ENCODE results near the gene FAM90A26. TPM values are rescaled to one million over a fixed set of nuclear protein-coding genes. Genes with fewer than 3 reads are reported as not detected.
"Not testable (repeated sequence)": the region's sequence is repeated elsewhere in the genome, so short reads cannot be mapped to it uniquely, and the experiment has no call there.

FAM90A26 gene
- polyA plus RNA-seq, 1 experiment, result not detected

DNA sequence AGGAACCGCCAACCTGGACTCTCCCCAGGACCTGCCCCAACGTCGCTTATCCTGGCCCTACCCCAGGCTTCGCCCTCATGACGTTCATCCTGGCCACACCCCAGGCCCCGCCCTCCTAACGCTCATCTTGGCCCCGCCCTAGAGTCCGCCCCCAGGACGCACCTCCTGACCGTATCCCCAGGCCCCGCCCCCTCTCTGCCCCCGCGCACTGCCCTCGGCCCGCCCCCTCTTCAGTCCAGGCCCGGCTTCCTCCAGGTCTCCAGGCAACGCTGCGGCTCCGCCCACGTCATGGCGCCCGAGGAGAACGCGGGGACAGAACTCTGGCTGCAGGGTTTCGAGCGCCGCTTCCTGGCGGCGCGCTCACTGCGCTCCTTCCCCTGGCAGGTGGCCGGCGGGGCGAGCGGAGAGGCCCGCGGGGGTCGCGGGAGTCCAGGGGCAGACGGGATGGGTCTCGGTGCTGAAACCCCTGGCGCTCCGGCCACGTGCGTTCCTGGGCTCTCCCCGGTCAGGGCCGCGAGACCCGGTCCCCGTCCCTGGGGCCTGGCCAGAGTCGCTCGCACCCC lies 17.1 kb upstream of the FAM90A26 start:
- Histone ChIP-seq H3K4me3 (ENCODE audit: low read depth, low read length) (peak overlapping the region; percentile 66), H3K27ac (ENCODE audit: low read depth, low read length) (peak overlapping the region; percentile 91)
- POLR2A ChIA-PET, result interaction anchor here (1.8 kb wide), 1 partner anchor 13 kb away, joined by 3 read pairs; no protein-coding TSS in a partner anchor
- H3K27me3 ChIP-seq (ENCODE audit: control insufficient read depth, insufficient read depth, low read length); H3K9me3 ChIP-seq (ENCODE audit: control insufficient read depth, insufficient read depth, low read length); CTCF ChIA-PET: not testable (repeated sequence)
- peak; percentile 98 for DNase-seq (ENCODE audit: low read depth, low spot score)
- 0 out of 2 replicates have a peak, but pooled peaks have one; percentile 12 for TF ChIP-seq CTCF (IDR thresholded peaks at IDR 0.05; ENCODE audit: low read depth, low read length)

DNA sequence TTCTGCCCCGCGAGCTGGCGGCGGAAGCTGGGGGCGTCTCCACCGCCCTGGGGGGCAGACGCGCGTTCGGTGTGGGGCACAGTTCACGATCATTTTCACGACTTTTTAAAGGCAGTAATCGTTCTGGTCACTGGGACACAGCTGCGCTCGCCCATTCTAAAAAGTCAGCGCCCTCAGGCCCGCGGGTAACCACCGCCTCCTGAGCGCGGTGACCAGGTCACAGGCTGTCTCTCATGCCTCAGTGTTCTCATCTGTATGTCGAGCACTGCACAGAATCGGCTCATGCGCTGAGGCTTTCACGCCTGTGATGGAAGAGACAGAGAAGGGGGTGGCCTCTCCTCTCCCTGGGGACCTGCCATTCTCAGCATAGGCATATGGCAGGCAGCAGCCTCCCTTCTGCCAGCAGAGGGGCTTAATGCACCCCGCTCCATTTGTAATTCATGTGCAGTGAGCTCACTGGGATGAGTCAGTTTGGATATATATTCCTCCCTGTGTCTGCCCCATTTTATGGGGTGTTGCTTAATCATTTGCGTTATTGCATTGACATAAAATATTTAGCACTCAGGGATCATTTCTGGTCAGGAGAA lies 16.5 kb upstream of the FAM90A26 start:
- H3K4me3 ChIP-seq (ENCODE audit: low read depth, low read length), result peak overlapping the region; percentile 66
- H3K27me3 ChIP-seq (ENCODE audit: control insufficient read depth, insufficient read depth, low read length); H3K9me3 ChIP-seq (ENCODE audit: control insufficient read depth, insufficient read depth, low read length); CTCF ChIA-PET; DNase-seq (ENCODE audit: low read depth, low spot score); POLR2A ChIA-PET: not testable (repeated sequence)
- peak overlapping the region; percentile 91 for H3K27ac ChIP-seq (ENCODE audit: low read depth, low read length)

DNA sequence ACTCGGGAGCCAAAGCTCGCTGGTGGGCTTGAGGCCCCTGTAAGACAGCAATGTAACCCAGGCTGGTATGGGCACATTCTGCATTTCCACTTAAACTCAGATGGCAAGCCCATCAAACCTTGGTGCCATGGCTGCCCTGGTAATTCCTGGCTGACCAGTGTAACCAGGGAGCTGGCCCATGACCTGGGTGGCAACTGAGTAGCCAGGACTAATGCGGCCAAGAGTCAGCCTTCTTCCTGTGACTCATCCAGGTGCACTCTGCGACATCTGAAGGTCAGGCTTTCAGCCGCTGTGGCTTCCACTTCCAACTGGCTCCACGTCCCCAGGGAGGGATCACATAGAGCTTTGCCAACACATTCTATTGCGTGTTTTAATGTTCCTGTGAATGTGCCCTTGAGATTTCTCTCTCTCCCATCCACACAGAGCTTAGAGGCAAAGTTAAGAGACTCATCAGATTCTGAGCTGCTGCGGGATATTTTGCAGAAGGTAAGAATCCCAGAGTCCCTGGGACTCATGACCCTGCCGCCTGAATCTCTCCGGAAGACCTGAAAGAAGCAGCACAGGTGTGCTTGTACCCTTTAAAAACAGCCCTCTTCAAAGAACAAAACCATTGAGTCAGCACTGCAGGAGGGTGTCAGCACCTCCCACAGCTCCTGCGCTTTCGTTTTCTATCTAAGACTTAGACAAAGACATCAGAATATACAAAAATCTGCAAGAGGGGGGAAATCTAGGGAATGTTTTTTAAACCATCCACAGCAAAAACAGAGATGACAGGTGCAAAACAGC lies 14.9 kb upstream of the FAM90A26 start:
- H3K4me3 ChIP-seq (ENCODE audit: low read depth, low read length); DNase-seq (ENCODE audit: low read depth, low spot score); CTCF ChIA-PET; H3K9me3 ChIP-seq (ENCODE audit: control insufficient read depth, insufficient read depth, low read length); H3K27ac ChIP-seq (ENCODE audit: low read depth, low read length); H3K27me3 ChIP-seq (ENCODE audit: control insufficient read depth, insufficient read depth, low read length); POLR2A ChIA-PET: not testable (repeated sequence)

DNA sequence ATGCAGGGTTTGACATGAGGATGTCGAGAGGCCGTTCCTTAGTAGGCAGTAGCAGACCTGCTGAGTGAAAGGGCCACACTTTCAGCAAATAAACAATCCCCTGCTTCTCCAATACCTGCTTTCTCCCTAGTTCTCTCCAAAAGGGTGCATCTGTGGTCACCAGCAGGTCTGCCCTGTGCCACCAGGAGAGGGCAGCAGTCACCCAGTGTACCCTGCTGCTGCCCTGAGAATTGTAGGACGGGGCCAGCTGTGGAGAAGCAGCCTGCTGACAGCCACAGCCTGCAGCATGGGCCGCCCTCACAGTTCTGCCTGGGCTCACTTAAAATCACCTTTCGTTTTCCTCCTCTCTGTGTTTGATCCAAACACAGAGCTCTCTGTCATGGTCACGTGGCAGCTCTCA lies 11.8 kb upstream of the FAM90A26 start:
- H3K27ac ChIP-seq (ENCODE audit: low read depth, low read length); H3K27me3 ChIP-seq (ENCODE audit: control insufficient read depth, insufficient read depth, low read length); POLR2A ChIA-PET; DNase-seq (ENCODE audit: low read depth, low spot score); CTCF ChIA-PET; H3K4me3 ChIP-seq (ENCODE audit: low read depth, low read length); H3K9me3 ChIP-seq (ENCODE audit: control insufficient read depth, insufficient read depth, low read length): not testable (repeated sequence)

DNA sequence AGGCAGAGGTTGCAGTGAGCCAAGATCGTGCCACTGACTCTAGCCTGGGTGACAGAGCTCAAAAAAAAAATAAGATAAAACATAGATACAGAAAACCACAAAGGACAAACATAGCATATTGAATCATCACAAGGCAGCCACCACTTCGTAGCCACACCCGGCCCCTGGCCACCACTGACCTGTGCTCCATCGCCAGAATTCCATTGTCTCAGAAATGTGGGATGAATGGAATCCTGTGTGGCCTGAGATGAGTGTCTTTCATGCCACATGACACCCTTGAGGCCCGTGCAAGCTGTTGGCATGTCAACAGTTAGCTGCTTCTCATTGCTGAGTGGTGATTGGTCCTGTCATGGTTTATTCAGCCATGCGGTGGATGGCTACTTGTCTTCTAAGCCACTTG lies 10.2 kb upstream of the FAM90A26 start:
- POLR2A ChIA-PET; H3K4me3 ChIP-seq (ENCODE audit: low read depth, low read length); H3K27me3 ChIP-seq (ENCODE audit: control insufficient read depth, insufficient read depth, low read length); DNase-seq (ENCODE audit: low read depth, low spot score); H3K9me3 ChIP-seq (ENCODE audit: control insufficient read depth, insufficient read depth, low read length); CTCF ChIA-PET; H3K27ac ChIP-seq (ENCODE audit: low read depth, low read length): not testable (repeated sequence)

DNA sequence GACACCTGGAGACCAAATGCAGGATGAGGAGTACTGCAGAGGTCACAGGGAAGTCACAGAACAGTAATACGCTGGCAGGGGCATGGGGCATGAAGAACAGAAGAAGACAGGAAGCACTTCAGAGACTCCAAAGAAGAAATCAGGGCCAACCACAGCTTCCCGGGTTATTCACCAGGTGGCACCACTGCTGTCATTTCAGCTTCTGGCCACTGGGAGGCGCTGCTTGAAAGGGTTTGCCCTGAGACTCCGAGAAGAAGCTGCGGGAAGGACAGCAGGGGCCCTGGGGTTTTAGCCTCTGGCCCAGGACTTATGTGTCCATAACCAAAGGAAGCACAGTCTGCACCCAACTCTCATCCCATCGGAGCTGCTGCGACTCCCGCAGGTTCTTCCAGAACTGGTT lies 4.2 kb upstream of the FAM90A26 start:
- CTCF ChIA-PET; DNase-seq (ENCODE audit: low read depth, low spot score); H3K4me3 ChIP-seq (ENCODE audit: low read depth, low read length); H3K27me3 ChIP-seq (ENCODE audit: control insufficient read depth, insufficient read depth, low read length); POLR2A ChIA-PET; H3K9me3 ChIP-seq (ENCODE audit: control insufficient read depth, insufficient read depth, low read length); H3K27ac ChIP-seq (ENCODE audit: low read depth, low read length): not testable (repeated sequence)

DNA sequence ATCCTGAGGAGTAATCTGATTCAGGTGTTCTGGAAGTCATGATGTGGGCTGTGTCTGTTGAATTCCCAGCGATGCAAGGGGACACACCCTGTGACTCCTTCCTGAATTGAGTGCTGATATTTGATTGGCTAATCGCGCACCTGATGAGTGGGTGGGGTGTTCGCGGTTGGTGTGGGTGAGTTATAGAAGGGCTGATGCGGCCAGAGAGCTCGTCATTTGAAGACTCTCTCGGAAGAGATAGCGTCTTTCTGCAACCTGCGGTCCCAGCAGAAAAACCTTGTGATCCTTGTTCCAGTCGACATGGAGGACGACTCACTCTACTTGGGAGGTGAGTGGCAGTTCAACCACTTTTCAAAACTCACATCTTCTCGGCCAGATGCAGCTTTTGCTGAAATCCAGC lies 40.1 kb downstream of the FAM90A26 start, which contains the start of gene USP17L10:
Gene USP17L10, plus strand, starts transcription at position 301 of the 400 bp plus-strand sequence. Its CDS starts 0 bp downstream, at position 301.
- H3K4me3 ChIP-seq (ENCODE audit: low read depth, low read length); H3K27me3 ChIP-seq (ENCODE audit: control insufficient read depth, insufficient read depth, low read length); H3K27ac ChIP-seq (ENCODE audit: low read depth, low read length); POLR2A ChIA-PET; DNase-seq (ENCODE audit: low read depth, low spot score); CTCF ChIA-PET; H3K9me3 ChIP-seq (ENCODE audit: control insufficient read depth, insufficient read depth, low read length): not testable (repeated sequence)

DNA sequence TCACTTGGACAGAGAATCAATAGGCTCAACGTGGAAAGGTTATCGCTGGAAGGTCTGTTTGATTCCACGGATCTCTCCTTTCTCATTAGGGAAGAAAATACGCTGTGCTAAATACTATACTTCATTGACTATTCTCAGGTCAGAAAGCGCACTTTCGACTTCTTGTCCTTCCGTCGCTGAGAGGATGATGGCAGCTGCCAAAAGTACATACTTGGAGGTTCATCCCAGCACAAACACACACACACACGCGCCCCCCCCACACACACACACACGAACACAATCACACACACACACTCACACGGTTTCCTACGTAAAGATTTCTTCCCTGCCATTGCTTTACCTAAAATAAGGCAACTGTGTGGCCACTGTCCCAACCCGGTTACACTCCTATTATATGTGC lies 44.5 kb downstream of the FAM90A26 start:
- H3K27ac ChIP-seq (ENCODE audit: low read depth, low read length); POLR2A ChIA-PET; CTCF ChIA-PET; H3K4me3 ChIP-seq (ENCODE audit: low read depth, low read length); H3K9me3 ChIP-seq (ENCODE audit: control insufficient read depth, insufficient read depth, low read length); H3K27me3 ChIP-seq (ENCODE audit: control insufficient read depth, insufficient read depth, low read length); DNase-seq (ENCODE audit: low read depth, low spot score): not testable (repeated sequence)

GRCh38 chr4:9215105-9215504 lies 44.9 kb downstream of the FAM90A26 start, which contains the start of gene USP17L11:
Gene USP17L11, plus strand, starts transcription at chr4:9215405. Its CDS starts 0 bp downstream, at chr4:9215405.
- H3K27ac ChIP-seq (ENCODE audit: low read depth, low read length); DNase-seq (ENCODE audit: low read depth, low spot score); POLR2A ChIA-PET; CTCF ChIA-PET; H3K4me3 ChIP-seq (ENCODE audit: low read depth, low read length); H3K27me3 ChIP-seq (ENCODE audit: control insufficient read depth, insufficient read depth, low read length); H3K9me3 ChIP-seq (ENCODE audit: control insufficient read depth, insufficient read depth, low read length): not testable (repeated sequence)

DNA sequence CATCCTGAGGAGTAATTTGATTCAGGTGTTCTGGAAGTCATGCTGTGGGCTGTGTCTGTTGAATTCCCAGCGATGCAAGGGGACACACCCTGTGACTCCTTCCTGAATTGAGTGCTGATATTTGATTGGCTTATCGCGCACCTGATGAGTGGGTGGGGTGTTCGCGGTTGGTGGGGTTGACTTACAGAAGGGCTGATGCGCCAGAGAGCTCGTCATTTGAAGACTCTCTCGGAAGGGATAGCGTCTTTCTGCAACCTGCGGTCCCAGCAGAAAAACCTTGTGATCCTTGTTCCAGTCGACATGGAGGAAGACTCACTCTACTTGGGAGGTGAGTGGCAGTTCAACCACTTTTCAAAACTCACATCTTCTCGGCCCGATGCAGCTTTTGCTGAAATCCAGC lies 49.6 kb downstream of the FAM90A26 start, which contains the start of gene USP17L12:
Gene USP17L12, plus strand, starts transcription at position 301 of the 400 bp plus-strand sequence. Its CDS starts 0 bp downstream, at position 301.
- H3K4me3 ChIP-seq (ENCODE audit: low read depth, low read length); H3K9me3 ChIP-seq (ENCODE audit: control insufficient read depth, insufficient read depth, low read length); POLR2A ChIA-PET; H3K27me3 ChIP-seq (ENCODE audit: control insufficient read depth, insufficient read depth, low read length); DNase-seq (ENCODE audit: low read depth, low spot score); CTCF ChIA-PET; H3K27ac ChIP-seq (ENCODE audit: low read depth, low read length): not testable (repeated sequence)

- H3K4me3 ChIP-seq (ENCODE audit: low read depth, low read length); H3K27ac ChIP-seq (ENCODE audit: low read depth, low read length); H3K9me3 ChIP-seq (ENCODE audit: control insufficient read depth, insufficient read depth, low read length); CTCF ChIA-PET; DNase-seq (ENCODE audit: low read depth, low spot score); POLR2A ChIA-PET; H3K27me3 ChIP-seq (ENCODE audit: control insufficient read depth, insufficient read depth, low read length): not testable (repeated sequence)
Measured at GRCh38 chr4:9224596-9224995, 54.4 kb downstream of the FAM90A26 start, which contains the start of gene USP17L13. Gene USP17L13, plus strand, starts transcription at chr4:9224896. Its CDS starts 0 bp downstream, at chr4:9224896.
